ENCODE results near the gene FCHO2. TPM values are rescaled to one million over a fixed set of nuclear protein-coding genes. Genes with fewer than 3 reads are reported as not detected.
A peak's percentile ranks its signal among the peaks of the same experiment; 100 is the strongest.

The FCHO2 gene
- total RNA-seq, 1 experiment from 2014 or later: 14.9 TPM

DNA sequence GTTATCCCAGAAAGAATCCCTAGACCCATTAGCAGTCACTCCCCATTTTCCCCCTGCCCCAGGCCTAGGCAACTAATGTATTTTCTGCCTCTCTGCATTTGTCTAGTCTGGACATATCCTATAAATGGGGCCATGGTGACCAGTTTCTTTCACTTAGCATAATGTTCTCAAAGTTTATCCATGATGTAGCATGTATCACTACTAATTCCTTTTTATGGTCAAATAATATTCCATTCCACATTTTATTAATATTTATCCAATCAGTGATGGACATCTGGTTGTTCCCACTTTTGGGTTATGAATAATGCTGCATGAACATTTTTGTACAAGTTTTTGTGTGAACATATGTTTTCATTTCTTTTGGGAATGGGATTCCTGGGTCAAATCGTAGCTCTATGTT is 1.5 kb downstream of the FCHO2 start:
- Mint-ChIP-seq H3K27me3 (ENCODE audit: low read depth) (no peaks in the 10 kb centered on the region; the same call in 1 of the 2 replicates), H3K4me1 (peaks cover 31% of the 10 kb centered on the region), H3K9me3 (no peaks in the 10 kb centered on the region), H3K27ac (no peak overlapping the region), H3K36me3 (no peaks in the 10 kb centered on the region), H3K4me3 (peak overlapping the region; percentile 86)
- POLR2A ChIA-PET: interaction anchor here (0.7 to 0.8 kb wide), 2 partner anchors 104 to 259 kb away, joined by 3 read pairs; no protein-coding TSS in a partner anchor
- TF ChIP-seq, protein P1, sequence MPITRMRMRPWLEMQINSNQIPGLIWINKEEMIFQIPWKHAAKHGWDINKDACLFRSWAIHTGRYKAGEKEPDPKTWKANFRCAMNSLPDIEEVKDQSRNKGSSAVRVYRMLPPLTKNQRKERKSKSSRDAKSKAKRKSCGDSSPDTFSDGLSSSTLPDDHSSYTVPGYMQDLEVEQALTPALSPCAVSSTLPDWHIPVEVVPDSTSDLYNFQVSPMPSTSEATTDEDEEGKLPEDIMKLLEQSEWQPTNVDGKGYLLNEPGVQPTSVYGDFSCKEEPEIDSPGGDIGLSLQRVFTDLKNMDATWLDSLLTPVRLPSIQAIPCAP (CRISPR knock-in tag; IDR thresholded peaks at IDR 0.05): no peak
- TF ChIP-seq TCF7 (CRISPR knock-in tag; IDR thresholded peaks at IDR 0.05; ENCODE audit: low read depth) (no peak), HMGA2 (CRISPR knock-in tag; IDR thresholded peaks at IDR 0.05) (no peak), ZBTB21 (CRISPR knock-in tag; IDR thresholded peaks at IDR 0.05; ENCODE audit: borderline replicate concordance) (no peak), IRF2 (CRISPR knock-in tag; IDR thresholded peaks at IDR 0.05; ENCODE audit: borderline replicate concordance, low read depth) (no peak), ETV6 (CRISPR knock-in tag; IDR thresholded peaks at IDR 0.05) (no peak), GRHL2 (CRISPR knock-in tag; IDR thresholded peaks at IDR 0.05; ENCODE audit: insufficient replicate concordance, severe bottlenecking) (no peak), NR3C1 (CRISPR knock-in tag; conservative IDR thresholded peaks at IDR 0.05; ENCODE audit: low read depth) (no peak), ZNF396 (CRISPR knock-in tag; IDR thresholded peaks at IDR 0.05; ENCODE audit: borderline replicate concordance) (no peak), MYBL2 (CRISPR knock-in tag; IDR thresholded peaks at IDR 0.05) (no peak), GABPB1 (CRISPR knock-in tag; IDR thresholded peaks at IDR 0.05) (no peak), JUN (CRISPR knock-in tag; IDR thresholded peaks at IDR 0.05) (no peak), TEAD1 (CRISPR knock-in tag; IDR thresholded peaks at IDR 0.05) (no peak)
- TF ChIP-seq, protein P2, sequence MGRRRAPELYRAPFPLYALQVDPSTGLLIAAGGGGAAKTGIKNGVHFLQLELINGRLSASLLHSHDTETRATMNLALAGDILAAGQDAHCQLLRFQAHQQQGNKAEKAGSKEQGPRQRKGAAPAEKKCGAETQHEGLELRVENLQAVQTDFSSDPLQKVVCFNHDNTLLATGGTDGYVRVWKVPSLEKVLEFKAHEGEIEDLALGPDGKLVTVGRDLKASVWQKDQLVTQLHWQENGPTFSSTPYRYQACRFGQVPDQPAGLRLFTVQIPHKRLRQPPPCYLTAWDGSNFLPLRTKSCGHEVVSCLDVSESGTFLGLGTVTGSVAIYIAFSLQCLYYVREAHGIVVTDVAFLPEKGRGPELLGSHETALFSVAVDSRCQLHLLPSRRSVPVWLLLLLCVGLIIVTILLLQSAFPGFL (CRISPR knock-in tag; IDR thresholded peaks at IDR 0.05; ENCODE audit: borderline replicate concordance): no peak
- TF ChIP-seq, protein P3, sequence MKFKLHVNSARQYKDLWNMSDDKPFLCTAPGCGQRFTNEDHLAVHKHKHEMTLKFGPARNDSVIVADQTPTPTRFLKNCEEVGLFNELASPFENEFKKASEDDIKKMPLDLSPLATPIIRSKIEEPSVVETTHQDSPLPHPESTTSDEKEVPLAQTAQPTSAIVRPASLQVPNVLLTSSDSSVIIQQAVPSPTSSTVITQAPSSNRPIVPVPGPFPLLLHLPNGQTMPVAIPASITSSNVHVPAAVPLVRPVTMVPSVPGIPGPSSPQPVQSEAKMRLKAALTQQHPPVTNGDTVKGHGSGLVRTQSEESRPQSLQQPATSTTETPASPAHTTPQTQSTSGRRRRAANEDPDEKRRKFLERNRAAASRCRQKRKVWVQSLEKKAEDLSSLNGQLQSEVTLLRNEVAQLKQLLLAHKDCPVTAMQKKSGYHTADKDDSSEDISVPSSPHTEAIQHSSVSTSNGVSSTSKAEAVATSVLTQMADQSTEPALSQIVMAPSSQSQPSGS (CRISPR knock-in tag; IDR thresholded peaks at IDR 0.05; ENCODE audit: borderline replicate concordance, low read depth): no peak
- TF ChIP-seq, protein P4, sequence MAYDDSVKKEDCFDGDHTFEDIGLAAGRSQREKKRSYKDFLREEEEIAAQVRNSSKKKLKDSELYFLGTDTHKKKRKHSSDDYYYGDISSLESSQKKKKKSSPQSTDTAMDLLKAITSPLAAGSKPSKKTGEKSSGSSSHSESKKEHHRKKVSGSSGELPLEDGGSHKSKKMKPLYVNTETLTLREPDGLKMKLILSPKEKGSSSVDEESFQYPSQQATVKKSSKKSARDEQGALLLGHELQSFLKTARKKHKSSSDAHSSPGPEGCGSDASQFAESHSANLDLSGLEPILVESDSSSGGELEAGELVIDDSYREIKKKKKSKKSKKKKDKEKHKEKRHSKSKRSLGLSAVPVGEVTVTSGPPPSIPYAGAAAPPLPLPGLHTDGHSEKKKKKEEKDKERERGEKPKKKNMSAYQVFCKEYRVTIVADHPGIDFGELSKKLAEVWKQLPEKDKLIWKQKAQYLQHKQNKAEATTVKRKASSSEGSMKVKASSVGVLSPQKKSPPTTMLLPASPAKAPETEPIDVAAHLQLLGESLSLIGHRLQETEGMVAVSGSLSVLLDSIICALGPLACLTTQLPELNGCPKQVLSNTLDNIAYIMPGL (CRISPR knock-in tag; IDR thresholded peaks at IDR 0.05): no peak
- TF ChIP-seq, protein P5, sequence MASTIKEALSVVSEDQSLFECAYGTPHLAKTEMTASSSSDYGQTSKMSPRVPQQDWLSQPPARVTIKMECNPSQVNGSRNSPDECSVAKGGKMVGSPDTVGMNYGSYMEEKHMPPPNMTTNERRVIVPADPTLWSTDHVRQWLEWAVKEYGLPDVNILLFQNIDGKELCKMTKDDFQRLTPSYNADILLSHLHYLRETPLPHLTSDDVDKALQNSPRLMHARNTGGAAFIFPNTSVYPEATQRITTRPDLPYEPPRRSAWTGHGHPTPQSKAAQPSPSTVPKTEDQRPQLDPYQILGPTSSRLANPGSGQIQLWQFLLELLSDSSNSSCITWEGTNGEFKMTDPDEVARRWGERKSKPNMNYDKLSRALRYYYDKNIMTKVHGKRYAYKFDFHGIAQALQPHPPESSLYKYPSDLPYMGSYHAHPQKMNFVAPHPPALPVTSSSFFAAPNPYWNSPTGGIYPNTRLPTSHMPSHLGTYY (CRISPR knock-in tag; IDR thresholded peaks at IDR 0.05): no peak
- TF ChIP-seq, protein P6, sequence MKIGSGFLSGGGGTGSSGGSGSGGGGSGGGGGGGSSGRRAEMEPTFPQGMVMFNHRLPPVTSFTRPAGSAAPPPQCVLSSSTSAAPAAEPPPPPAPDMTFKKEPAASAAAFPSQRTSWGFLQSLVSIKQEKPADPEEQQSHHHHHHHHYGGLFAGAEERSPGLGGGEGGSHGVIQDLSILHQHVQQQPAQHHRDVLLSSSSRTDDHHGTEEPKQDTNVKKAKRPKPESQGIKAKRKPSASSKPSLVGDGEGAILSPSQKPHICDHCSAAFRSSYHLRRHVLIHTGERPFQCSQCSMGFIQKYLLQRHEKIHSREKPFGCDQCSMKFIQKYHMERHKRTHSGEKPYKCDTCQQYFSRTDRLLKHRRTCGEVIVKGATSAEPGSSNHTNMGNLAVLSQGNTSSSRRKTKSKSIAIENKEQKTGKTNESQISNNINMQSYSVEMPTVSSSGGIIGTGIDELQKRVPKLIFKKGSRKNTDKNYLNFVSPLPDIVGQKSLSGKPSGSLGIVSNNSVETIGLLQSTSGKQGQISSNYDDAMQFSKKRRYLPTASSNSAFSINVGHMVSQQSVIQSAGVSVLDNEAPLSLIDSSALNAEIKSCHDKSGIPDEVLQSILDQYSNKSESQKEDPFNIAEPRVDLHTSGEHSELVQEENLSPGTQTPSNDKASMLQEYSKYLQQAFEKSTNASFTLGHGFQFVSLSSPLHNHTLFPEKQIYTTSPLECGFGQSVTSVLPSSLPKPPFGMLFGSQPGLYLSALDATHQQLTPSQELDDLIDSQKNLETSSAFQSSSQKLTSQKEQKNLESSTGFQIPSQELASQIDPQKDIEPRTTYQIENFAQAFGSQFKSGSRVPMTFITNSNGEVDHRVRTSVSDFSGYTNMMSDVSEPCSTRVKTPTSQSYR (CRISPR knock-in tag; IDR thresholded peaks at IDR 0.05): no peak
- TF ChIP-seq, protein P7, sequence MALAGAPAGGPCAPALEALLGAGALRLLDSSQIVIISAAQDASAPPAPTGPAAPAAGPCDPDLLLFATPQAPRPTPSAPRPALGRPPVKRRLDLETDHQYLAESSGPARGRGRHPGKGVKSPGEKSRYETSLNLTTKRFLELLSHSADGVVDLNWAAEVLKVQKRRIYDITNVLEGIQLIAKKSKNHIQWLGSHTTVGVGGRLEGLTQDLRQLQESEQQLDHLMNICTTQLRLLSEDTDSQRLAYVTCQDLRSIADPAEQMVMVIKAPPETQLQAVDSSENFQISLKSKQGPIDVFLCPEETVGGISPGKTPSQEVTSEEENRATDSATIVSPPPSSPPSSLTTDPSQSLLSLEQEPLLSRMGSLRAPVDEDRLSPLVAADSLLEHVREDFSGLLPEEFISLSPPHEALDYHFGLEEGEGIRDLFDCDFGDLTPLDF (CRISPR knock-in tag; IDR thresholded peaks at IDR 0.05): no peak
- TF ChIP-seq, protein P8, sequence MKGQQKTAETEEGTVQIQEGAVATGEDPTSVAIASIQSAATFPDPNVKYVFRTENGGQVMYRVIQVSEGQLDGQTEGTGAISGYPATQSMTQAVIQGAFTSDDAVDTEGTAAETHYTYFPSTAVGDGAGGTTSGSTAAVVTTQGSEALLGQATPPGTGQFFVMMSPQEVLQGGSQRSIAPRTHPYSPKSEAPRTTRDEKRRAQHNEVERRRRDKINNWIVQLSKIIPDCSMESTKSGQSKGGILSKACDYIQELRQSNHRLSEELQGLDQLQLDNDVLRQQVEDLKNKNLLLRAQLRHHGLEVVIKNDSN (CRISPR knock-in tag; IDR thresholded peaks at IDR 0.05): no peak
- DNase-seq (ENCODE audit: low spot score) (no peak), ATAC-seq (no peak)
- CTCF ChIA-PET: interaction anchor here (1.0 to 2.9 kb wide), 2 partner anchors 12 to 258 kb away, joined by 3 to 17 read pairs; no protein-coding TSS in a partner anchor
